Measurements from ENCODE around the gene NR1D2. TPM values are rescaled to one million over a fixed set of nuclear protein-coding genes. Genes with fewer than 3 reads are reported as not detected.
"Not testable (repeated sequence)": the region's sequence is repeated elsewhere in the genome, so short reads cannot be mapped to it uniquely, and the experiment has no call there.

Gene NR1D2
- total RNA-seq: 10 to 100 TPM; 10.6 to 15.9 TPM

- H3K36me3 Mint-ChIP-seq (ENCODE audit: low read depth): peaks cover 21% of the 10 kb centered on the region
- peak; percentile 66 for ATAC-seq (replicated peaks)
- H3K4me3 Mint-ChIP-seq: peak within 1 kb of the TSS; percentile 83
- no peaks in the 10 kb centered on the region for H3K9me3 Mint-ChIP-seq
- no peaks in the 10 kb centered on the region for H3K27me3 Mint-ChIP-seq
- H3K27ac Mint-ChIP-seq: peak within 1 kb of the TSS; percentile 94
- H3K4me1 Mint-ChIP-seq: peaks cover 30% of the 10 kb centered on the region
Observed at GRCh38 chr3:23944861-23945662, at the start of gene NR1D2. Gene NR1D2 (plus strand): TSS chr3:23945286. CDS start chr3:23945579, 293 bp downstream.

DNA sequence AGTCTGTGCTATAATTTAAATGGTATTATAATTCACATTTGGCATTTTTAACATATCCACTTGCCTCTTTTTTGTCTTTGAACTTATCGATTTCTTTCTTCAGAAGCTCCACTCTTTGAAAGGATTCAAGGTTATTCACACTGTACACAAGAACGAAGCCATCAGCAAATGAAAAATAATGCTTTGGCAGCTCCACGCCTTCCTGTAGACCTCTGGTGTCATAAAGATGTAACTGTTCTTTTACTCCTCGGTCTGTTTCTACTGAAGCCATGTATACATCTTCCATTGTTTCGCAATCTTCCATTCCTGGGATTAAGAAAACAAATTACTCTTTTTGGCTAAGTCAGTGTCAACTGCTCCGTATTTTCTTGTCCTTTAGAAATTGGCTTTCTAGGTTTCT is 44.3 kb upstream of the NR1D2 start:
- H3K4me3 Mint-ChIP-seq: no peak overlapping the region
- ATAC-seq (replicated peaks): no peak
- peaks cover 9% of the 10 kb centered on the region for H3K4me1 Mint-ChIP-seq
- H3K27me3 Mint-ChIP-seq: no peaks in the 10 kb centered on the region
- H3K36me3 Mint-ChIP-seq (ENCODE audit: low read depth): peaks cover 61% of the 10 kb centered on the region
- H3K9me3 Mint-ChIP-seq: no peaks in the 10 kb centered on the region
- no peak overlapping the region for H3K27ac Mint-ChIP-seq

DNA sequence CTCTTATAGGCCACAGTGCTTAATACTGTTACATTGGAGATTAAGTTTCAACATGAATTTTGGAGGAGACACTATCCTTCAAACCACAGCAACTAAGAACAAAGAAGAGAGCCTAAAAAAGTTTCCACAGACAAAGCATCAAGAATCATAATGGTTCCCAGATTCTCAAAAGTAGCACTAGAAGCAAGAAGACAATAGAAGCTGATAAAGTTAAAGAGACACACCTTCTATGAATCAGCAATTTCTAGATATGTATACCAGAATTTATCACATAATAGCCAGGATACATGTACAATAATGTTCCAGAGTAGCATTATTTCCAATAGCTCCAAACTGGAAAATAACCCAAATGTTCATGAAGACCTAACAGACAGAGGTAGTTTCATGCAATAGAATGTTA is 40.5 kb upstream of the NR1D2 start:
- no peak for ATAC-seq (replicated peaks)
- H3K4me1 Mint-ChIP-seq: no peaks in the 10 kb centered on the region
- peaks cover 37% of the 10 kb centered on the region for H3K36me3 Mint-ChIP-seq (ENCODE audit: low read depth)
- H3K4me3 Mint-ChIP-seq: no peak overlapping the region
- H3K9me3 Mint-ChIP-seq: no peaks in the 10 kb centered on the region
- H3K27me3 Mint-ChIP-seq: no peaks in the 10 kb centered on the region
- no peak overlapping the region for H3K27ac Mint-ChIP-seq

GRCh38 chr3:23909341-23909740 is 35.7 kb upstream of the NR1D2 start:
- Mint-ChIP-seq H3K27ac (no peak overlapping the region), H3K4me3 (no peak overlapping the region)
- no peak for ATAC-seq (replicated peaks)

DNA sequence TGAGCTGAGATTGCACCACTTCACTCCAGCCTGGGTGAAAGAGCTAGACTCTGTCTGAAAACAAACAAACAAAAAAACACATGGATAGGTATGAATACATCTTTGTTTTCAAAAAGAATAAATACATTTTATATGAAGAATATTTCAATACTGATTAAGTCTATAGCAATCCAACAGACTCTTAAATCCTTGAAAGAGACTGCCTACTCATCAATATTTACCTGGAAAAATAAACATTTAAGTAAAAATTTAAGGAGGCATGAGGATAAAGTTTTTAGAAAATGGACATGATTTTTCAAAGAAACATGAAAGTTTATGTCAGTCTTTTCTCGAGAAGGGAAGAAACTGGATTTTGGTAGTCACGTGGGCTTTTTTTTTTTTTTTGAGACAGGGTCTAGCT is 33.7 kb upstream of the NR1D2 start:
- Mint-ChIP-seq H3K9me3 (no peaks in the 10 kb centered on the region), H3K36me3 (ENCODE audit: low read depth) (peaks cover 15% of the 10 kb centered on the region), H3K4me3 (no peak overlapping the region), H3K4me1 (peaks cover 19% of the 10 kb centered on the region), H3K27ac (no peak overlapping the region), H3K27me3 (no peaks in the 10 kb centered on the region)
- no peak for ATAC-seq (replicated peaks)

More at GRCh38 chr3:23909341-23909740, 35.7 kb upstream of the NR1D2 start:
- Mint-ChIP-seq H3K27me3 (no peaks in the 10 kb centered on the region), H3K36me3 (ENCODE audit: low read depth) (peaks cover 21% of the 10 kb centered on the region), H3K4me1 (peaks cover 7% of the 10 kb centered on the region), H3K9me3 (no peaks in the 10 kb centered on the region)

DNA sequence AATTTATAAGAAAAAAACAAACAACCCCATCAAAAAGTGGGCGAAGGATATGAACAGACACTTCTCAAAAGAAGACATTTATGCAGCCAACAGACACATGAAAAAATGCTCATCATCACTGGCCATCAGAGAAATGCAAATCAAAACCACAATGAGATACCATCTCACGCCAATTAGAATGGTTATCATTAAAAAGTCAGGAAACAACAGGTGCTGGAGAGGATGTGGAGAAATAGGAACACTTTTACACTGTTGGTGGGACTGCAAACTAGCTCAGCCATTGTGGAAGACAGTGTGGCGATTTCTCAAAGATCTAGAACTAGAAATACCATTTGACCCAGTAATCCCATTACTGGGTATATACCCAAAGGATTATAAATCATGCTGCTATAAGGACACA is 32.8 kb upstream of the NR1D2 start:
- H3K4me1 Mint-ChIP-seq: peaks cover 19% of the 10 kb centered on the region
- not testable (repeated sequence) for H3K27me3 Mint-ChIP-seq; H3K27ac Mint-ChIP-seq; H3K9me3 Mint-ChIP-seq; ATAC-seq (replicated peaks); H3K4me3 Mint-ChIP-seq
- peaks cover 23% of the 10 kb centered on the region for H3K36me3 Mint-ChIP-seq (ENCODE audit: low read depth)

- H3K4me1 Mint-ChIP-seq: peaks cover 20% of the 10 kb centered on the region
- no peak for ATAC-seq (replicated peaks)
- no peaks in the 10 kb centered on the region for H3K27me3 Mint-ChIP-seq
- no peak overlapping the region for H3K27ac Mint-ChIP-seq
- peaks cover 31% of the 10 kb centered on the region for H3K36me3 Mint-ChIP-seq (ENCODE audit: low read depth)
- no peak overlapping the region for H3K4me3 Mint-ChIP-seq
- no peaks in the 10 kb centered on the region for H3K9me3 Mint-ChIP-seq
Observed at GRCh38 chr3:23913182-23913581, 31.9 kb upstream of the NR1D2 start.

- no peaks in the 10 kb centered on the region for H3K9me3 Mint-ChIP-seq
- H3K27ac Mint-ChIP-seq: no peak overlapping the region
- peaks cover 40% of the 10 kb centered on the region for H3K36me3 Mint-ChIP-seq (ENCODE audit: low read depth)
- H3K27me3 Mint-ChIP-seq: no peaks in the 10 kb centered on the region
- no peak for ATAC-seq (replicated peaks)
- peak overlapping the region; percentile 13 for H3K4me3 Mint-ChIP-seq
- peaks cover 28% of the 10 kb centered on the region for H3K4me1 Mint-ChIP-seq
Observed at GRCh38 chr3:23913873-23914743, 31.0 kb upstream of the NR1D2 start.

DNA sequence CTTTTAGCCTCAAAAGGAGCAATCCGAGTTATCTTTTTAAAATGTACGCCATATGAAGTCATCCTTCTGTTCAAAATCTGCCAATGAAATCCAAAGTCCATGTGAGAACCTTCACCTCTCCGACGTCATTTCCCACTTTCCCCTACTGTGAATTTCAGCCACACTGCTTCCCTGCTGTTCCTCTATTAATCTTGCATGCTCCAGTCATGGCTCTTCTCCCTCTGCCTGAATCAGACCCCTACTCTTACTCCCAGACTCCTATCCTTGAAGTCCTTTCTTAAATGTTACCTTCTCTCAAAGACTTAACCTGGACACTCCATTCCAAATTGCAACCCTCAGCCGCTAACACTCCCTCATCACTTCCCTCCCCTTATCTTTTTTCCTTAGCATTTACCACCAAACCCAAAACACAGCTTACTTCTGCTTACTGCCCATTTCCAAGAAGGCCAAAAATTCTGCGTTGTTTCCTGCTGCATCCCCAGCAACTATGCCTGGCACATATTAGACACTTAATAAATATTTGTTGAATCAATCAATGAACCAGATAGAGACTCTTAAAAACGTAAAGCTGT is 29.5 kb upstream of the NR1D2 start:
- H3K27me3 Mint-ChIP-seq: no peaks in the 10 kb centered on the region
- peak overlapping the region; percentile 99 for H3K27ac Mint-ChIP-seq
- peaks cover 37% of the 10 kb centered on the region for H3K4me1 Mint-ChIP-seq

GRCh38 chr3:23916152-23916885 is 28.8 kb upstream of the NR1D2 start:
- Mint-ChIP-seq H3K36me3 (ENCODE audit: low read depth) (peaks cover 47% of the 10 kb centered on the region), H3K9me3 (no peaks in the 10 kb centered on the region), H3K4me1 (peaks cover 38% of the 10 kb centered on the region), H3K27ac (peak overlapping the region; percentile 99), H3K27me3 (no peaks in the 10 kb centered on the region), H3K4me3 (peak overlapping the region; percentile 97)
- ATAC-seq (replicated peaks): peak; percentile 51

More for the DNA sequence above, 29.5 kb upstream of the NR1D2 start:
- ATAC-seq (replicated peaks): no peak
- Mint-ChIP-seq H3K4me3 (peak overlapping the region; percentile 97), H3K9me3 (no peaks in the 10 kb centered on the region), H3K36me3 (ENCODE audit: low read depth) (peaks cover 44% of the 10 kb centered on the region)

DNA sequence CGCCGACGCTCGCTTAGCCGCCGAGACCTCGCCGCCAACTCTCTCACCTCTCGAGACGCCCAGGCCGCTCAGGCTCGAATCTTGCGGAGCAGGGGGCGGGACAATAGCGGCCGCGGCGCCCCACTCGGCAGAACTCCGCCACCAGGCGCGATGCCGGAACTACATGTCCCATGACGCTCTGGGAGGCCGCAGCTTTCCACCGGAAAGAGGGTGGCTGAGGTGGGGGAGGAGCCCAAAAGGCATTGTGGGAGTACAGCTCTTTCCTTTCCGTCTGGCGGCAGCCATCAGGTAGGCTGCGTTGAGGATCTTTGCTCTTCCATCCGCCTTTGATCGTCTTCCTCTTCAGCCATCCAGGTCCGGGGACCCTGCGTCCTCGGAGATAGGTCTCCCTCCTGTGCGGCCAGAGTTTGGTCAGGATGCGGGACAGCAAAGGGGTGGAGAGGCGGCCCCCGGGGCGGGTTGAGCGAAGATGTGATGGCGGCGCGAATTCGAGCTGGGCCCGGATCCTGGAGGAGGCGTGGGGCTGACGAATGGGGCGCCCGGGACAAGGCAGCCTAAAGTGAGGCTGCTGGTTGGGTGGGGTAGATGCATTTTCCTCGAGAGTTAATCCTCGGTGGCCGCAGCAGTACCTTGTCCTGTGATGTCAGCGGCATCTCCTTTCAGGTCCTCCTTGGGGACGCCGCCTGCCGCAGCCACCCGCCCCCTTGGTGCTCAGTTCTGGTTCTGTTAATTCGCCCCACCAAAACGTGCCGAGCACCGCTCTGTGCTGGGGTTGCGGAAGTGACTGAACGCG is 28.0 kb upstream of the NR1D2 start, which contains the start of the genes NKIRAS1 and RPL15:
Gene NKIRAS1, minus strand, starts transcription at position 105 of the 793 bp plus-strand sequence. CDS start 6,086 bp downstream, outside the sequence.
Gene RPL15, plus strand, starts transcription at position 247 of the 793 bp plus-strand sequence. CDS start 728 bp downstream, outside the sequence.
- H3K4me3 Mint-ChIP-seq: peak within 1 kb of the TSS; percentile 97

GRCh38 chr3:23917679-23918303 is 27.3 kb upstream of the NR1D2 start:
- H3K27me3 Mint-ChIP-seq; H3K9me3 Mint-ChIP-seq; ATAC-seq (replicated peaks): not testable (repeated sequence)
- Mint-ChIP-seq H3K4me1 (peaks cover 38% of the 10 kb centered on the region), H3K4me3 (peak overlapping the region; percentile 97), H3K36me3 (ENCODE audit: low read depth) (peaks cover 58% of the 10 kb centered on the region), H3K27ac (peak overlapping the region; percentile 99)

More for the DNA sequence above, 28.0 kb upstream of the NR1D2 start, which contains the start of the genes NKIRAS1 and RPL15:
- peaks cover 38% of the 10 kb centered on the region for H3K4me1 Mint-ChIP-seq
- peak; percentile 96 for ATAC-seq (replicated peaks)
- H3K27ac Mint-ChIP-seq: peak within 1 kb of the TSS; percentile 99
- H3K9me3 Mint-ChIP-seq: no peaks in the 10 kb centered on the region
- peaks cover 55% of the 10 kb centered on the region for H3K36me3 Mint-ChIP-seq (ENCODE audit: low read depth)
- no peaks in the 10 kb centered on the region for H3K27me3 Mint-ChIP-seq

DNA sequence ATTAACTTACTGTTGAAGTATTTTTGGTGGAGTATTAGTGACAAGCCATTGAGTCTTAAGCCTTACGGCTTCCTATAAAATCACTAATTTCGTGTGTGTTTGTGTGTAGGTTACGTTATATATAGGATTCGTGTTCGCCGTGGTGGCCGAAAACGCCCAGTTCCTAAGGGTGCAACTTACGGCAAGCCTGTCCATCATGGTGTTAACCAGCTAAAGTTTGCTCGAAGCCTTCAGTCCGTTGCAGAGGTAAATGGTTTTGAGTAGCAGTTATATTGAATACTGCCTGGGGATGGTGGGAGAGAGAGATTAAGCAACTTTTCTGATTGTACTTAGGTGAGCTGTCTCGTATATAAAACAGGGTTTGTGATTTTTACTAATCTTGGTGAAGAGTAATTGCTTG is 26.8 kb upstream of the NR1D2 start:
- Mint-ChIP-seq H3K36me3 (ENCODE audit: low read depth) (peaks cover 58% of the 10 kb centered on the region), H3K4me3 (peak overlapping the region; percentile 97), H3K4me1 (peaks cover 38% of the 10 kb centered on the region), H3K27ac (peak overlapping the region; percentile 99)
- H3K9me3 Mint-ChIP-seq; H3K27me3 Mint-ChIP-seq; ATAC-seq (replicated peaks): not testable (repeated sequence)

Data from activated T-helper 17 cell treated with anti-CD3 and anti-CD28 coated beads, Interleukin-2, amount 50 U/mL, for 72 hours (primary cell).